Uterus (tissue), 4 donors: Measurements from ENCODE around the gene SNX4. TPM values are rescaled to one million over a fixed set of nuclear protein-coding genes. Genes with fewer than 3 reads are reported as not detected.

Experiments
- DNase-seq, 2 donors: peaks; one replicate each; pipeline ENCODE4 v3.0.0-alpha.2; 2019 to 2020
- H3K27ac ChIP-seq, 2 donors: fragments of 200-600 bp; sonication (generic); 1 replicate in 1 of 2; 2 replicates in 1 of 2; pipeline ENCODE4 v1.5.1; 2016 to 2018
- H3K27me3 ChIP-seq, 2 donors: fragments of 200-600 bp; sonication (generic); one replicate each; pipeline ENCODE4 v1.5.1; 2018 to 2019; ENCODE audit warnings: control low read depth in 1 of 2
- H3K36me3 ChIP-seq, 2 donors: fragments of 200-600 bp; sonication (generic); one replicate each; pipeline ENCODE4 v1.5.1; 2019; ENCODE audit warnings: control low read depth in 1 of 2
- H3K4me1 ChIP-seq, 2 donors: fragments of 200-600 bp; sonication (generic); one replicate each; pipeline ENCODE4 v1.5.1; 2018 to 2019; ENCODE audit warnings: control low read depth in 1 of 2
- H3K4me3 ChIP-seq, 2 donors: fragments of 200-600 bp; sonication (generic); 1 replicate in 1 of 2; 2 replicates in 1 of 2; pipeline ENCODE4 v1.5.1; 2018 to 2019; ENCODE audit warnings: mild to moderate bottlenecking in 1 of 2
- H3K9me3 ChIP-seq, 2 donors: fragments of 200-600 bp; sonication (generic); one replicate each; pipeline ENCODE4 v1.5.1; 2019; ENCODE audit warnings: control low read depth in 1 of 2
- POLR2A ChIP-seq, 2 donors: fragments of 450-650 bp; IDR thresholded peaks; one replicate each; pipeline ENCODE4 v1.6.1; 2016; ENCODE audit warnings: antibody characterized with exemption in 2 of 2, mild to moderate bottlenecking in 1 of 2, moderate library complexity in 1 of 2
- intact Hi-C: fragments of 100-400 bp; cut with DNase I; formaldehyde crosslinking; loops from one replicate; pipeline ENCODE4 v1.15.1; 2023; ENCODE audit warnings: low total_unique reads
- total RNA-seq, 4 donors: library from RNA; depleted of rRNA in 3 of 4; stranded (reverse); fragments of >200 nt in 3 of 4; gene quantifications; one replicate each; pipeline versions ENCODE4 v1.1.0 to v1.2.4, GENCODE V29; 2014 to 2023
- TF ChIP-seq, protein P1 (sequence below), 4 experiments: fragments of 200-600 bp in 2 of 4; fragments of 450-650 bp in 2 of 4; sonication (generic) in 2 of 4; IDR thresholded peaks; one replicate each; pipeline ENCODE4 v1.5.1; 2016 to 2019; ENCODE audit warnings: antibody characterized with exemption in 4 of 4, mild to moderate bottlenecking in 2 of 4, moderate library complexity in 1 of 4
- donor health status: DM: yes; HTN: yes; CAD: no.

The SNX4 gene
- total RNA-seq, 4 donors from 2014 or later = 32.4 to 91.6 (median 58.2) TPM

DNA sequence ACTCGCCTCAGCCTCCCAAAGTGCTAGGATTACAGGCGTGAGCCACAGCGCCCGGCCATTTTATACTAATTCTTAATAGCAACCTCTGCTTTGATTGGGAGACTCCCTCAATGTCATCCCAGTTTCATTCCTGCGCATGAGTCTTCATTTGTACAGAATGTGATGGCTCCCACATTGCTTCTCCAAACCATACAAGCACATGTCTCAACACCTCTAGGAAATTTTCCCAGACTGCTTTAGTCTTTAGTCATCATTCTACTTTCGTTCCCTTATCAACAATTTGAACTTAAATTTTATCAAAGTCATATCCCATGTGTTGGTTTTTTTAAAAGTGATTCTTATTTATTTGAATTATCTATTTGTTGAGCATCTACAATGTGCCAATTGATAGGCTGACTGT lies 58.1 kb downstream of the SNX4 start:
- TF ChIP-seq, protein P1, sequence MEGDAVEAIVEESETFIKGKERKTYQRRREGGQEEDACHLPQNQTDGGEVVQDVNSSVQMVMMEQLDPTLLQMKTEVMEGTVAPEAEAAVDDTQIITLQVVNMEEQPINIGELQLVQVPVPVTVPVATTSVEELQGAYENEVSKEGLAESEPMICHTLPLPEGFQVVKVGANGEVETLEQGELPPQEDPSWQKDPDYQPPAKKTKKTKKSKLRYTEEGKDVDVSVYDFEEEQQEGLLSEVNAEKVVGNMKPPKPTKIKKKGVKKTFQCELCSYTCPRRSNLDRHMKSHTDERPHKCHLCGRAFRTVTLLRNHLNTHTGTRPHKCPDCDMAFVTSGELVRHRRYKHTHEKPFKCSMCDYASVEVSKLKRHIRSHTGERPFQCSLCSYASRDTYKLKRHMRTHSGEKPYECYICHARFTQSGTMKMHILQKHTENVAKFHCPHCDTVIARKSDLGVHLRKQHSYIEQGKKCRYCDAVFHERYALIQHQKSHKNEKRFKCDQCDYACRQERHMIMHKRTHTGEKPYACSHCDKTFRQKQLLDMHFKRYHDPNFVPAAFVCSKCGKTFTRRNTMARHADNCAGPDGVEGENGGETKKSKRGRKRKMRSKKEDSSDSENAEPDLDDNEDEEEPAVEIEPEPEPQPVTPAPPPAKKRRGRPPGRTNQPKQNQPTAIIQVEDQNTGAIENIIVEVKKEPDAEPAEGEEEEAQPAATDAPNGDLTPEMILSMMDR (IDR thresholded peaks at IDR 0.05) = no peak
- TF ChIP-seq POLR2A (IDR thresholded peaks at IDR 0.05) = no peak
- intact Hi-C loops = no loop called here
- no peaks in the 10 kb centered on the region for H3K36me3 ChIP-seq

DNA sequence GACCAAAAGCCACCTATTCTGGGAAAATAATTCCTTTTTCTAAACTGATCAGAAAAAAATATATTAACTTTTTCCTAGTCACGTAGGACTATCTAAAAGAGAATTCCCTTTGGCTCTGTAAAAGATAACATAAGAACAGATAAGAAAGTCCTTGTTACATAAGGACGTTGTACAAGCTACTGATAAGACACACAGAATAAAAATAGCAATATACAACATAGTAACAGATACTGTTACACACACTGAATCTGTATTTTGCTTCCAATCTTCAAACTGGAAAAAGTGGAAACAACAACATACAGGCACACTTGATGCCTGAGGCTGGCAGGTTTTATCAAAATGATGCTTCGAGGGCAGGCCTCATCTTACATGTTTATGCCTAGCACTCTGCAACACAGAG lies 59.8 kb downstream of the SNX4 start:
- no peak for DNase-seq
- H3K36me3 ChIP-seq = no peaks in the 10 kb centered on the region
- intact Hi-C loops = no loop called here

More for the DNA sequence above, 58.1 kb downstream of the SNX4 start:
- Histone ChIP-seq H3K4me1 (no peaks in the 10 kb centered on the region), H3K27ac (no peak overlapping the region), H3K4me3 (no peak overlapping the region), H3K27me3 (no peaks in the 10 kb centered on the region), H3K9me3 (no peaks in the 10 kb centered on the region)
- DNase-seq = no peak

DNA sequence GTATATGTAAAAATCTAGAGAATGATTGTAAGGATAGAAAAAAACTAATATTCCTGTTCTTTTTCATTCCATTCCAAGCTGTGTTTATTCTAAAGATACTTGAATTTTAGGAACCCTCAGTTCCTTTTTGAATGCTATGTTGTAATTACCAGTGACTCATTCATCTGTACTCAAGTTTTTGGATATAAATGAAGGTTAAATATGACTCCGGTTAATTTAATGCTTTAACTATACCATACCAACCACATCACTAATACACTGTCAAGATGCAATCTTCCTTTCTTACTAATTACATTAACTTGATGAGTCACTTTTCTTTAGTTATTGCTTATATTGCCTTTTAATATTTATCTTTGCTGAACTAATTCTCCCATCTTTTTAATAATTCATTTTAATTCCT lies 76.1 kb downstream of the SNX4 start:
- Histone ChIP-seq H3K9me3 (peaks cover 0 to 25% of the 10 kb centered on the region in 2 donors), H3K36me3 (no peaks in the 10 kb centered on the region), H3K27ac (no peak overlapping the region), H3K27me3 (no peaks in the 10 kb centered on the region), H3K4me3 (no peak overlapping the region), H3K4me1 (no peaks in the 10 kb centered on the region)
- no peak for DNase-seq
- intact Hi-C loops = no loop called here
- no peak for TF ChIP-seq POLR2A (IDR thresholded peaks at IDR 0.05)
- TF ChIP-seq, protein P1 (IDR thresholded peaks at IDR 0.05) = no peak

More for the DNA sequence above, 59.8 kb downstream of the SNX4 start:
- no peaks in the 10 kb centered on the region for H3K4me1 ChIP-seq
- TF ChIP-seq, protein P1 (IDR thresholded peaks at IDR 0.05) = no peak
- TF ChIP-seq POLR2A (IDR thresholded peaks at IDR 0.05) = no peak
- no peaks in the 10 kb centered on the region for H3K27me3 ChIP-seq
- H3K27ac ChIP-seq = no peak overlapping the region
- no peak overlapping the region for H3K4me3 ChIP-seq
- no peaks in the 10 kb centered on the region for H3K9me3 ChIP-seq

DNA sequence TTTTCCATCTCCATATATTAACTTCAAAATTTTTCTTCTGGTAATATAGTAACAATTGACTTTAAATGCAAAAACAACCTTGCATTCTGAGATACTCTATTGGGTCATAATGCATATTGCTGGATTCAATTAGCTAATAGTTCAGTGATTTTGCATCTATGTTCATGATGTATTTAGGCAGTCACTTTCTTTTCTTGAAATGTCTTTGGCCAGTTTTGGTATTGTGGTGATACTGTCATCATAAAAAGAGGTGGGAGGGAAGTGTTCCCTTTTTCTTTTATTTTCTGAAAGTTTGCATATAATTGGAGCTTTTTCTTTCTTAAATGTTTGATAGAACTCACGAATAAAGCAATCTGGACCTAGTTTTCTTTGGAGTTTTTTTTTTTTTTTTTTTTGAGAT lies 77.5 kb downstream of the SNX4 start:
- Histone ChIP-seq H3K4me3 (no peak overlapping the region), H3K4me1 (no peaks in the 10 kb centered on the region), H3K27me3 (no peaks in the 10 kb centered on the region), H3K9me3 (peaks cover 0 to 25% of the 10 kb centered on the region in 2 donors), H3K27ac (no peak overlapping the region), H3K36me3 (no peaks in the 10 kb centered on the region)
- DNase-seq = no peak
- intact Hi-C loops = no loop called here
- TF ChIP-seq, protein P1 (IDR thresholded peaks at IDR 0.05) = no peak
- TF ChIP-seq POLR2A (IDR thresholded peaks at IDR 0.05) = no peak

DNA sequence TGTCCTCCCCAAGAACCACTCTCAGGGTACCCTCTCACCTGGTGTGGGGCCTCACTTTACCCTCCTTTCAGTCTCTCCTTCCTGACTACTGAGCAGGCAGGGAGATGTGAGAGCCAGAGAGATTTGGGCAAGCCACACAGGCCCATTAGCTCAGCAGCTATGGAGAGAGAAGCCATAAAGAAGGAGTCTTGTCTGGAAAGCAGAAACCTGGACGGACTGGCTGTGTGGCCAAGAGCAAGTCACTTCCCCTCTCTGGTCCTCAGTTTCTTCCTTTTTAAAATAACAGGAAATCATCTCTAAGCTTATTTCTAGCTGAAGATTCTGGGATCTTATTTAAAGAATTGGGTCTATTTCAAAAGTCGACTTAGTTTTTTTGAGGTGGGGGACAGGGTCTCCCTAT lies 79.0 kb downstream of the SNX4 start:
- H3K27me3 ChIP-seq = no peaks in the 10 kb centered on the region
- H3K4me1 ChIP-seq = no peaks in the 10 kb centered on the region
- DNase-seq = no peak
- intact Hi-C loops = no loop called here
- peaks cover 0 to 18% of the 10 kb centered on the region in 2 donors for H3K9me3 ChIP-seq
- TF ChIP-seq, protein P1 (IDR thresholded peaks at IDR 0.05) = no peak
- no peak for TF ChIP-seq POLR2A (IDR thresholded peaks at IDR 0.05)
- no peaks in the 10 kb centered on the region for H3K36me3 ChIP-seq
- H3K27ac ChIP-seq = no peak overlapping the region
- no peak overlapping the region for H3K4me3 ChIP-seq
